CD4-positive, alpha-beta T cell (primary cell): Measurements from ENCODE around the gene RAMACL. TPM values are rescaled to one million over a fixed set of nuclear protein-coding genes. Genes with fewer than 3 reads are reported as not detected.

Experiments
- ATAC-seq: fragments of 200-7000 bp; cut with Tn5 transposase; one replicate; pipeline ENCODE4 v1.10.0; 2022; ENCODE audit warnings: mild to moderate bottlenecking; ENCODE audit not compliant: poor library complexity
- CTCF ChIA-PET: fragments of 350-600 bp; sonication (Branson Sonifier 250); formaldehyde crosslinking; loops from one replicate; lab custom pipeline; 2021; ENCODE audit warnings: antibody characterized with exemption, inconsistent platforms; lab: Charles Lee
- POLR2A ChIA-PET: fragments of 350-600 bp; sonication (Branson Sonifier 250); formaldehyde crosslinking; loops from one replicate; lab custom pipeline; 2021; ENCODE audit warnings: antibody characterized with exemption, inconsistent platforms; lab: Charles Lee
- DNase-seq, 14 experiments: peaks; one replicate each; pipeline ENCODE4 v3.0.0-alpha.2; 2013 to 2020; ENCODE audit warnings: mixed read lengths in 2 of 14
- H3K27ac ChIP-seq, 2 donors: one replicate each; pipeline versions ENCODE4 v1.5.1 to v1.7.0; 2013; ENCODE audit warnings: low read length in 2 of 2, low read depth in 1 of 2, mild to moderate bottlenecking in 1 of 2
- H3K27me3 ChIP-seq, 2 experiments: 1 replicate in 1 of 2; 2 replicates in 1 of 2; pipeline versions ENCODE4 v1.6.1 to v1.7.0; 2013; ENCODE audit warnings: low read length in 2 of 2, control low read depth in 1 of 2, mild to moderate bottlenecking in 1 of 2, moderate library complexity in 1 of 2; ENCODE audit not compliant: insufficient read depth in 2 of 2, control insufficient read depth in 1 of 2
- H3K36me3 ChIP-seq: one replicate; pipeline ENCODE4 v1.6.1; 2013; ENCODE audit warnings: low read length, control low read depth; ENCODE audit not compliant: insufficient read depth
- H3K4me1 ChIP-seq: one replicate; pipeline ENCODE4 v1.6.1; 2013; ENCODE audit warnings: low read length, control low read depth; ENCODE audit not compliant: insufficient read depth
- H3K4me3 ChIP-seq: one replicate; pipeline ENCODE4 v1.5.1; 2013; ENCODE audit warnings: mild to moderate bottlenecking, low read length, moderate library complexity
- H3K9me3 ChIP-seq, 2 experiments: 1 replicate in 1 of 2; 2 replicates in 1 of 2; pipeline versions ENCODE4 v1.6.1 to v1.7.0; 2013; ENCODE audit warnings: low read length in 2 of 2, mild to moderate bottlenecking in 2 of 2, control low read depth in 1 of 2, moderate library complexity in 1 of 2; ENCODE audit not compliant: control insufficient read depth in 1 of 2, insufficient read depth in 1 of 2
- H3K27ac Mint-ChIP-seq: one replicate; pipeline ENCODE4 v1.8.0; 2020; ENCODE audit warnings: mixed read lengths
- H3K27me3 Mint-ChIP-seq: one replicate; pipeline ENCODE4 v1.8.0; 2021; ENCODE audit warnings: mixed read lengths
- H3K36me3 Mint-ChIP-seq: one replicate; pipeline ENCODE4 v1.8.0; 2021; ENCODE audit warnings: low read depth, mixed read lengths
- H3K4me1 Mint-ChIP-seq: one replicate; pipeline ENCODE4 v1.8.0; 2021; ENCODE audit warnings: low read depth, mixed read lengths
- H3K4me3 Mint-ChIP-seq: one replicate; pipeline ENCODE4 v1.8.0; 2020; ENCODE audit warnings: mild to moderate bottlenecking, mixed read lengths
- H3K9me3 Mint-ChIP-seq: one replicate; pipeline ENCODE4 v1.8.0; 2020; ENCODE audit warnings: mixed read lengths
- CTCF ChIP-seq: fragments of 200-600 bp; IDR thresholded peaks from one replicate; pipeline ENCODE4 v1.8.0; 2022; ENCODE audit warnings: antibody characterized with exemption, mild to moderate bottlenecking
- intact Hi-C, 2 experiments: fragments of 100-400 bp; cut with DNase I in 1 of 2; cut with micrococcal nuclease in 1 of 2; formaldehyde crosslinking; loops; one replicate each; pipeline versions ENCODE4 v1.15.1 to v1.9.0; 2023 to 2025; cut with DNase I, micrococcal nuclease
- total RNA-seq, 174 experiments: library from RNA in 2 of 174; stranded (reverse) in 2 of 174; gene quantifications; one replicate each; pipeline ENCODE4 v1.2.3 and lab custom pipeline; 2021 to 2026

The RAMACL gene
- total RNA-seq, 2 experiments from 2014 or later: 0.52 to 0.75 TPM

- Histone ChIP-seq H3K9me3 (no peaks in the 10 kb centered on the region), H3K4me3 (no peak overlapping the region), H3K4me1 (peaks cover 31% of the 10 kb centered on the region), H3K36me3 (no peaks in the 10 kb centered on the region), H3K27me3 (no peaks in the 10 kb centered on the region), H3K27ac (no peak overlapping the region)
- intact Hi-C loops: no loop called here
- no peaks in the 10 kb centered on the region for H3K36me3 Mint-ChIP-seq
- DNase-seq: no peak
- H3K27me3 Mint-ChIP-seq: no peaks in the 10 kb centered on the region
- CTCF ChIA-PET: interaction anchor here (1.0 kb wide), 1 partner anchor 9 kb away, joined by 4 read pairs; no protein-coding TSS in a partner anchor
- no peak overlapping the region for H3K27ac Mint-ChIP-seq
- no peak for ATAC-seq
- peaks cover 3% of the 10 kb centered on the region for H3K9me3 Mint-ChIP-seq
- TF ChIP-seq CTCF: no peak
- H3K4me3 Mint-ChIP-seq: no peak overlapping the region
- POLR2A ChIA-PET: no interaction called here
- H3K4me1 Mint-ChIP-seq: peaks cover 29% of the 10 kb centered on the region
Measured at GRCh38 chr6:166543603-166544295, 42.7 kb downstream of the RAMACL start.

- no peak overlapping the region for H3K27ac ChIP-seq
Measured at GRCh38 chr6:166542580-166542912, 43.9 kb downstream of the RAMACL start.

GRCh38 chr6:166541876-166542579, 44.5 kb downstream of the RAMACL start:
- Histone ChIP-seq H3K4me1 (peaks cover 35% of the 10 kb centered on the region), H3K27ac (peak overlapping the region in 1 of 2 donors; percentile 67), H3K36me3 (no peaks in the 10 kb centered on the region), H3K9me3 (no peaks in the 10 kb centered on the region), H3K27me3 (no peaks in the 10 kb centered on the region), H3K4me3 (peak overlapping the region; percentile 52)
- TF ChIP-seq CTCF: no peak
- no peaks in the 10 kb centered on the region for H3K36me3 Mint-ChIP-seq
- POLR2A ChIA-PET: interaction anchor here (2.2 kb wide), 1 partner anchor 85 kb away, joined by 10 read pairs; the partner anchor contains the start of gene RPS6KA2
- no peaks in the 10 kb centered on the region for H3K9me3 Mint-ChIP-seq
- CTCF ChIA-PET: interaction anchor here (1.3 kb wide), 1 partner anchor 29 kb away, joined by 3 read pairs; no protein-coding TSS in a partner anchor
- peak overlapping the region; percentile 74 for H3K4me3 Mint-ChIP-seq
- H3K27me3 Mint-ChIP-seq: no peaks in the 10 kb centered on the region
- intact Hi-C loops: no loop called here
- DNase-seq (peak in 4 of 14 experiments; percentile 24 to 66 (median 61)), ATAC-seq (no peak)
- peaks cover 32% of the 10 kb centered on the region for H3K4me1 Mint-ChIP-seq
- H3K27ac Mint-ChIP-seq: peak overlapping the region; percentile 62

More at GRCh38 chr6:166542580-166542912, 43.9 kb downstream of the RAMACL start:
- no peak for TF ChIP-seq CTCF
- no peaks in the 10 kb centered on the region for H3K27me3 Mint-ChIP-seq
- Histone ChIP-seq H3K4me1 (peaks cover 35% of the 10 kb centered on the region), H3K4me3 (no peak overlapping the region), H3K36me3 (no peaks in the 10 kb centered on the region), H3K9me3 (no peaks in the 10 kb centered on the region), H3K27me3 (no peaks in the 10 kb centered on the region)
- POLR2A ChIA-PET: interaction anchor here (2.2 kb wide), 1 partner anchor 85 kb away, joined by 10 read pairs; the partner anchor contains the start of gene RPS6KA2
- H3K4me3 Mint-ChIP-seq: no peak overlapping the region
- intact Hi-C loops: no loop called here
- H3K27ac Mint-ChIP-seq: no peak overlapping the region
- CTCF ChIA-PET: no interaction called here
- H3K4me1 Mint-ChIP-seq: peaks cover 32% of the 10 kb centered on the region
- no peak for ATAC-seq
- no peaks in the 10 kb centered on the region for H3K9me3 Mint-ChIP-seq
- DNase-seq: no peak
- H3K36me3 Mint-ChIP-seq: no peaks in the 10 kb centered on the region
